HG03097 (cell line): ENCODE results near the gene TRIML2.
"Not testable (repeated sequence)": the region's sequence is repeated elsewhere in the genome, so short reads cannot be mapped to it uniquely, and the experiment has no call there.

Experiments
- ATAC-seq: cut with Tn5 transposase; IDR thresholded peaks from one replicate; pipeline ENCODE4 v1.9.1; 2021; ENCODE audit not compliant: unreplicated experiment, low FRiP score

TRIML2 gene

GRCh38 chr4:188107931-188108843 is 1.2 kb downstream of the TRIML2 start:
- no peak for ATAC-seq

- ATAC-seq = no peak
These were observed 2.9 kb downstream of the TRIML2 start for GRCh38 chr4:188106454-188106853.

- ATAC-seq = no peak
These were observed 16.6 kb downstream of the TRIML2 start for GRCh38 chr4:188092824-188093223.

GRCh38 chr4:188086858-188087257 is 22.5 kb downstream of the TRIML2 start:
- no peak for ATAC-seq

- ATAC-seq = no peak
These were observed 26.6 kb downstream of the TRIML2 start for GRCh38 chr4:188082796-188083195.

- no peak for ATAC-seq
These were observed 31.3 kb downstream of the TRIML2 start for GRCh38 chr4:188078116-188078515.

GRCh38 chr4:188076169-188076568 is 33.2 kb downstream of the TRIML2 start:
- ATAC-seq = no peak

GRCh38 chr4:188061083-188061482 is 48.3 kb downstream of the TRIML2 start:
- no peak for ATAC-seq

- ATAC-seq = no peak
These were observed 56.1 kb downstream of the TRIML2 start for GRCh38 chr4:188053302-188053701.

GRCh38 chr4:188046657-188047056 is 62.7 kb downstream of the TRIML2 start:
- no peak for ATAC-seq

GRCh38 chr4:188045461-188045860 is 63.9 kb downstream of the TRIML2 start:
- ATAC-seq = not testable (repeated sequence)

- no peak for ATAC-seq
These were observed 66.2 kb downstream of the TRIML2 start for GRCh38 chr4:188043154-188043553.

- ATAC-seq = no peak
These were observed 67.2 kb downstream of the TRIML2 start for GRCh38 chr4:188042191-188042590.

GRCh38 chr4:188041721-188042120 is 67.7 kb downstream of the TRIML2 start:
- ATAC-seq = no peak
